HG03039 (cell line): ENCODE results near the gene AIF1L.
"Not testable (repeated sequence)": the region's sequence is repeated elsewhere in the genome, so short reads cannot be mapped to it uniquely, and the experiment has no call there.

Experiments used
- ATAC-seq: cut with Tn5 transposase; IDR thresholded peaks from one replicate; pipeline ENCODE4 v1.9.1; 2021; ENCODE audit warnings: mild to moderate bottlenecking, moderate library complexity; ENCODE audit not compliant: unreplicated experiment

AIF1L gene

GRCh38 chr9:131117762-131118145 is 21.4 kb downstream of the AIF1L start:
- no peak for ATAC-seq

GRCh38 chr9:131119600-131119999 is 23.3 kb downstream of the AIF1L start:
- ATAC-seq: no peak

DNA sequence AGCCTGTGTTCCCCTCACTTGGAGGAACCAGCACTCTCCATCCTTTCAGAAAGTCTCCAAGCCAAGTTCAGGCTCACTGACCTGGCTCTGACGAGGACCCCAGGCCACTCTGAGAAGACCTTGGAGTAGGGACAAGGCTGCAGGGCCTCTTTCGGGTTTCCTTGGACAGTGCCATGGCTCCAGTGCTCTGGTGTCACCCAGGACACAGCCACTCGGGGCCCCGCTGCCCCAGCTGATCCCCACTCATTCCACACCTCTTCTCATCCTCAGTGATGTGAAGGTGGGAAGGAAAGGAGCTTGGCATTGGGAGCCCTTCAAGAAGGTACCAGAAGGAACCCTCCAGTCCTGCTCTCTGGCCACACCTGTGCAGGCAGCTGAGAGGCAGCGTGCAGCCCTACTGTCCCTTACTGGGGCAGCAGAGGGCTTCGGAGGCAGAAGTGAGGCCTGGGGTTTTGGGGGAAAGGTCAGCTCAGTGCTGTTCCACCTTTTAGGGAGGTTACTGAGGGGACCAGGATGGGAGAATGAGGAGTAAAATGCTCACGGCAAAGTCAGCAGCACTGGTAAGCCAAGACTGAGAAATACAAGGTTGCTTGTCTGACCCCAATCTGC is 24.4 kb downstream of the AIF1L start:
- no peak for ATAC-seq

GRCh38 chr9:131121346-131121745 is 25.0 kb downstream of the AIF1L start:
- ATAC-seq: no peak

GRCh38 chr9:131122158-131122557 is 25.8 kb downstream of the AIF1L start:
- ATAC-seq: no peak

DNA sequence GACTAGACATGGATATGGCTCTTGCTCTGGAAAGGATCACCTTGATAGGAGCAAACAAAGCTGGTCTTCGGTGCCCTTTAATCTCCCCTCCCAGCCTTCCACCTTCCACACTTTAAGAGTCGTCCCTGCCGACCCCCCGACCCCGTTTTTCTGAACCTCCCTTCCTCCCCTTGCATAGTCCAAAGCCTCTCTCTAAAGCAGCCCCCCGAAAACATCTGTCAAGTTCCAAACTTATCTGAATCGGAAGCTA is 28.6 kb downstream of the AIF1L start:
- peak; percentile 1 for ATAC-seq

- ATAC-seq: peak; percentile 93
Observed at GRCh38 chr9:131125288-131126058, 29.1 kb downstream of the AIF1L start, which contains the start of gene NUP214. TSS of gene NUP214 (plus strand) at chr9:131125586. CDS start at chr9:131125705, 119 bp downstream.

DNA sequence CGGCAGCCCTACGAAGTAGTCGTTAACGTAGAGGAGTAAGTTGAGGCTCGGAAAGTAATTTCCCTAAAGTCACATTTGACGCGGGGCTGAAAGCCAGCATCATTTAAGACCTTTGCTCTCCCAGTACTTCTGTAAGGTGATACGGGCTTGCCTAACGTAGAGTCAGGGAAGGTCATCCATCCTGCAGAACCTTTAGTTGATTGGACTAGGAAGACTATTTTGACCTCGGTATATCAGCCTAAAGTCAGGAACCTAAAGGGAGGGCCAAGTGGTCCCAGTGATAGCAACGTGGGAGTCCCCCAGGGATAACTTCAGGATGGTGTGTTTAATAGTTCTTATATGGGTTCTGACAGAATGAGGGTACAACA is 29.7 kb downstream of the AIF1L start:
- no peak for ATAC-seq

GRCh38 chr9:131129183-131129582 is 32.9 kb downstream of the AIF1L start:
- no peak for ATAC-seq

DNA sequence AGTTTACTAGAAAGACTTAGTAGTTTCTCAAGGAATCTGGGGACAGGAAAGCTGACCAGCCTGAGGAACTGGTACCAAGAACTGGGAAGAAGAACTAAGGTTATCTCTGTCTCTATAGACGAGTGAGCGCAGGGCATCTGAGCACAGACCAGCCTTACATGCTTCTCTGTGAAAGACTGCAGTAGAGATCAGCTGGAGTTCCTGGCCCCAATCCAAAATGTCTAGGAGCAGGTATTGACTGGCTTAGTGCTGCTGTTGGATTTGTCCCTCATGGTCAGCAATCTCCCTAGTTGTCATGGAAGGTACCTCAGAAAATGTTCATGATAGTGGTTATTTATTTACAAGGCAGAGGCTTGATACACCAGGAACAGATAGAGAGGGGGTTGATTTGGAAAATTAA is 42.3 kb downstream of the AIF1L start:
- ATAC-seq: no peak

DNA sequence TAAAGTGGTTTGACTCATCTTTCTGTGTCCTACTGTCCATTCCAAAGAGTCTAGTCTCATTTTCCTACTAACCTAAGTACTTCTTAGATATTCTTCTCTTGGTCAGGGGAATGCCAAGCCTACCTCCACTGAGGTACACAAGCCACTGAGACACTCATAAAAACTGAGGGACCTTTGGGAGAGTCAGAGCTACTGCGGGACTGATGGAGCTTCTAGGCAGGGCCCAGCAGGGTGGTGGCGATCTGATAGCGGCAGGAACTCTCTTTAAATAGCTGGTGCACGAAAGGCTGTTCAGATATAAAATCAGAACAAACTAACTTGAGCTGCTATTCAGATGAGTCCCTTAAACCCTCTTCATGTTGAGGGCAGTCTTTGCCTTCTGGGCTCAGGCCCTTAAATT is 43.8 kb downstream of the AIF1L start:
- ATAC-seq: no peak

GRCh38 chr9:131140550-131140949 is 44.2 kb downstream of the AIF1L start:
- no peak for ATAC-seq

GRCh38 chr9:131142160-131142559 is 45.8 kb downstream of the AIF1L start:
- ATAC-seq: no peak

GRCh38 chr9:131144201-131144600 is 47.9 kb downstream of the AIF1L start:
- no peak for ATAC-seq

GRCh38 chr9:131145245-131145644 is 48.9 kb downstream of the AIF1L start:
- ATAC-seq: no peak

DNA sequence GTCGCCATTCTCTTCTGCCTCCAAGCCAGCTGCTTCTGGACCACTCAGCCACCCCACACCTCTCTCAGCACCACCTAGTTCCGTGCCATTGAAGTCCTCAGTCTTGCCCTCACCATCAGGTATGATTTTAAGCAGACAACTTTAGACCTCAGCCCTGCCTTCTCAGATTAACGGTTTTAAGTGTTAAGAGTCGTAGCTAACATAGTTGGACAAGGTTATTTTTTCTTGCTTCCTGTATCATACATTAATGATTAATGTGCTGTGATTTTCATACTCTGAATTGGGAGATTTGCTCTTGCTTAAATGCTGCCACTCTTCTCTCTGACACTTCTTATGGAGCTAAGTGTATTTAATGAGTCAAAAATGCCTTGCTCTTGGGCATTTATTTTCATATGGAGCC is 49.9 kb downstream of the AIF1L start:
- ATAC-seq: no peak

GRCh38 chr9:131148276-131148675 is 51.9 kb downstream of the AIF1L start:
- no peak for ATAC-seq

DNA sequence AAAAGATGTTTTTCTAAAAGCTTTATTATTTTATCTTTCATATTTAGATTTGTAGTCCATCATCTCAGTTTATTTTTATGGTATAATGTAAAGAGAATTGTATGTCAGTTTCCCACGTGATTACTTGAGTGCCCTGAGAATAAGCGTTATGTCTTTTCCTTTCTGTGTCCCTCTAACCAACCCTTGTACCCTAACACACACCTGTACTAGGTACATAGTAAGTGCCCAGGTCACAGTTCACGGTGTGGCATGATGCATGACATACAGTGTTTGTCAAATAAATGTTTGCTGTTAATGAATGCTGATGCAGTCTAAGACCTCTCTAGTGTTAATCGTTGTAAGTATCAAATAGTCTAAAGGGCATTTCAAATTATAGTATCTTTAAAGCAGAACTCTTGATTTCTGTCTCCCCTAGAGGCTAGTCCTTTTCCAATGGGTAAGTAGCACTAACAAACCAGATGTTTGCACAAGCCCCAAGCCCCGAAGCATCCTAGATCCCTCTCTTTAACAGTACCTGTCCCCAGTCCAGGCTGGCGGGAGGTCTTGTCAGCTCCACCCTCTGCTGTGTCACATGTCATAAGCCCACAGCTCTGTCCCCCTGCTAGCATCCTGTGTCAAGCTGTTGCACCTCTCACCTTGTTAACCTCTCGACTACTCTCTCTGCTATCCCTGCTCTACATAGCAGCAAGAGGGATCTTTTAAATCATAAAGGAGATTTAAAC is 52.8 kb downstream of the AIF1L start:
- no peak for ATAC-seq

DNA sequence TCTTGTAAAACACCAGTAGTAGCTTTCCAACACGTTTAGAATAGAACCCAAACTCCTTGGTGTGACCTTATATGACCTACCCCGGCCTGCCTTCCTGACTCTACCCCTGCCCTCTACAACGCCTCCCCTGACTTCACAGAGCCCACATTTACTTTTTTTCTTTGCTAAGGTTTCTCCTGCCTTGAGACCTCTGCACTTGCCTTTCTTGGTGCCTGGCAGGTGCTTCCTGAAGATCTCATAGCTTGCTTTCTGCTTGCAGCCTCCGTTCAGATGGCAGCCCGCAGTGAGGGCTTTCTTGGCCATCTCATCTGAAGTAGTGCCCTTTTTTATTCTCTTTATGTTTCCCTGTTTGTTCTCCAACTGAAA is 53.3 kb downstream of the AIF1L start:
- no peak for ATAC-seq

DNA sequence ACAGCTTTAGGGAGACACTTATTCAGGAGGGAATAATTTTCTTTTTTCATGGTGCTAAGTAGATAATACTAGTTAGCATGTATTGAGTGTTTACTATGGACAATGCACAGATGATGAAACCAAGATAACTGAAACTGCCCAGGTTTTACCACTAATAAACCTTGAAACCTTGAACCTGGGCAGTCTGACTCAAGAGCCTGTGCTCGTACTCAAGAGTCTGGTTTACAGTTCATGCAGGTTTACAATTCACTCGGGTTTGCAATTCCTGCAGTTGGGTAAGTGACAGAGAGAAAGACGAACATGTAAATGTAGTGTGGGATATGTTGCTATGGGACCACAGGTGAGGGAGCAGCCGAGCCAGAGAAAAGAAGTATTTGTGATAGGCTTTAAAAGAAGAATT is 57.3 kb downstream of the AIF1L start:
- ATAC-seq: no peak

DNA sequence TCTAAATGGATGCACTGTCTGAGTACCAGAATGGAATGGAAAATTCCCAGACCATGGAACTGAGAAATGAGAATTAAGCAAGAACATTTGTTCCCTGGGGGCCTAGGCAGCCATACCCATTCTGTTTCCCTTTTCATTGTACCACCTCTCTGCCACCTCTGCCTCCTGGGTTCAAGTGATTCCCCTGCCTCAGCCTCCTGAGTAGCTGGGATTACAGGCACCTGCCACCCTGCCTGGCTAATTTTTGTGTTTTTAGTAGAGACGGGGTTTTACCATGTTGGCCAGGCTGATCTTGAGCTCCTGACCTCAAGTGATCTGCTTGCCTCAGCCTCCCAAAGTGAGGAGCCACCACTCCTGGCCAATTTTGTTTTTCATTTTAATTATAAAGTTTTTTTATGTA is 62.3 kb downstream of the AIF1L start:
- ATAC-seq: not testable (repeated sequence)

DNA sequence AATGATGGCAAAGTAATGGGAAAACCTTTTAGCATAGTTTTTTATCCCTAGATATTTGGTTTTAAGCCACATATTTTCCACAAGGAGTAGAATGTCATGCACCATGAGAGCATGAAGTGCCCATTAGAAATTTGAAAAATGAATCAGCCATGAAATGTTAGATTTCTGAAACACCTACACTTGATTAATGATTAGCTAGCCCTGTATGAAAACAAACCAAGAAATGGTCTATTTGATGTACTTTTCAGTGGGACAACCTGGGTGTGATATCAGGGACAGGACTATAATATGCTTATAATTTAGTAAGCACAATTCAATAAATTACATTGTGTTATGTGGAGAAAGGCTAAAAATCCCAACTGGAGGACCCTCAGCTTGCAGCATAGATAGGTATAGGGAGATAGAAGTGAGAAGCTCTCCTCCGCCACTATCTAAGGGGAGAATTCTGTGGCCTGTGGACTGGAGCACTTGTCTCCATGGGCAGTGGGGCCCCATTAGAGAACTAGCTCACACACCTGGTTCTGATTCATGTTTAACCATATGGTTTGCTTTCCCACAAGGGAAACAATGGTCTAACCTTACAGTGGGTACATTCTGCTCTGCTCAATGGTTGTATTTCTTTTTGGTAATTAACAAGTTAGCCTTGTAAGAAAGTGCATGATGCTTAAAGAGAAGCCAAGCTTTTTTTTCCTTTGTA is 64.2 kb downstream of the AIF1L start:
- ATAC-seq: no peak
